H1 (cell line): ENCODE data around the gene RAD18. TPM values are rescaled to one million over a fixed set of nuclear protein-coding genes. Genes with fewer than 3 reads are reported as not detected.

Experiments used
- CBX5 ChIP-seq: fragments of 300-800, 300-1000 bp; sonication (generic); IDR thresholded peaks from 2 replicates; pipeline ENCODE4 v1.7.1; 2016; ENCODE audit warnings: antibody characterized with exemption, low read length, low read depth
- EGR1 ChIP-seq: IDR thresholded peaks from 2 replicates; pipeline ENCODE4 v1.6.1; 2011; ENCODE audit warnings: low read depth, low read length, borderline replicate concordance
- KDM1A ChIP-seq: fragments of 200-600, 300-600 bp; sonication (generic); IDR thresholded peaks from 2 replicates; pipeline ENCODE4 v1.7.1; 2016; ENCODE audit warnings: mild to moderate bottlenecking, low read length, borderline replicate concordance
- KDM4A ChIP-seq: IDR thresholded peaks from one replicate; pipeline ENCODE4 v1.7.1; 2012; ENCODE audit warnings: low read depth, mild to moderate bottlenecking, moderate library complexity, low read length, inconsistent platforms; ENCODE audit not compliant: severe bottlenecking
- MAFK ChIP-seq: IDR thresholded peaks from 2 replicates; pipeline ENCODE4 v1.6.1; 2012; ENCODE audit warnings: low read depth, mild to moderate bottlenecking, improper control_type of control experiment, low read length
- NANOG ChIP-seq: IDR thresholded peaks from 2 replicates; pipeline ENCODE4 v1.6.1; 2011; ENCODE audit warnings: low read length, low read depth, mild to moderate bottlenecking, inconsistent platforms; ENCODE audit not compliant: insufficient read depth, poor library complexity, severe bottlenecking
- POLR2A ChIP-seq, 2 experiments: IDR thresholded peaks; 1 replicate in 1 of 2; 2 replicates in 1 of 2; pipeline ENCODE4 v1.6.1; 2011; ENCODE audit warnings: low read depth in 2 of 2, low read length in 2 of 2, mild to moderate bottlenecking in 2 of 2; ENCODE audit errors: control extremely low read depth in 1 of 2
- POLR2AphosphoS5 ChIP-seq: IDR thresholded peaks from 2 replicates; pipeline ENCODE4 v1.6.1; 2011; ENCODE audit warnings: low read depth, low read length
- SP1 ChIP-seq: IDR thresholded peaks from 2 replicates; pipeline ENCODE4 v1.6.1; 2011; ENCODE audit warnings: low read depth, low read length
- YY1 ChIP-seq: IDR thresholded peaks from 2 replicates; pipeline ENCODE4 v1.6.1; 2011; ENCODE audit warnings: low read depth, mild to moderate bottlenecking, low read length
- polyA plus RNA-seq, 7 experiments: library from polyadenylated mRNA; depleted of rRNA in 3 of 7; stranded (reverse) in 5 of 7; unstranded in 2 of 7; fragments of >200 nt in 5 of 7; fragments of 200-250 nt in 2 of 7; gene quantifications; 1 replicate in 5 of 7; 2 replicates in 1 of 7; 4 replicates in 1 of 7; pipeline versions ENCODE4 v1.2.1 to v1.2.3, GENCODE V29; 2011 to 2013; ENCODE audit warnings: missing spikeins in 2 of 7, mixed read lengths in 2 of 7
- total RNA-seq: library from RNA; stranded (reverse); fragmentation: NEBNext Ultra II Directional; extraction: Animal tissue kit (Norgen Biotek cat#: 25700); gene quantifications from 2 replicates; pipeline ENCODE4 v1.2.1, GENCODE V29; 2021
- TF ChIP-seq, protein P1 (sequence below): fragments of 300-600 bp; sonication (generic); IDR thresholded peaks from 2 replicates; pipeline ENCODE4 v1.7.1; 2012; ENCODE audit warnings: low read length, moderate library complexity, mild to moderate bottlenecking, inconsistent platforms; ENCODE audit not compliant: insufficient replicate concordance

Gene RAD18
- total and polyA plus RNA-seq, 2 of the 8 experiments (the other 6 are each of a cell fraction or from before 2014, with no cell fraction given) = 13.0 to 23.2 TPM

DNA sequence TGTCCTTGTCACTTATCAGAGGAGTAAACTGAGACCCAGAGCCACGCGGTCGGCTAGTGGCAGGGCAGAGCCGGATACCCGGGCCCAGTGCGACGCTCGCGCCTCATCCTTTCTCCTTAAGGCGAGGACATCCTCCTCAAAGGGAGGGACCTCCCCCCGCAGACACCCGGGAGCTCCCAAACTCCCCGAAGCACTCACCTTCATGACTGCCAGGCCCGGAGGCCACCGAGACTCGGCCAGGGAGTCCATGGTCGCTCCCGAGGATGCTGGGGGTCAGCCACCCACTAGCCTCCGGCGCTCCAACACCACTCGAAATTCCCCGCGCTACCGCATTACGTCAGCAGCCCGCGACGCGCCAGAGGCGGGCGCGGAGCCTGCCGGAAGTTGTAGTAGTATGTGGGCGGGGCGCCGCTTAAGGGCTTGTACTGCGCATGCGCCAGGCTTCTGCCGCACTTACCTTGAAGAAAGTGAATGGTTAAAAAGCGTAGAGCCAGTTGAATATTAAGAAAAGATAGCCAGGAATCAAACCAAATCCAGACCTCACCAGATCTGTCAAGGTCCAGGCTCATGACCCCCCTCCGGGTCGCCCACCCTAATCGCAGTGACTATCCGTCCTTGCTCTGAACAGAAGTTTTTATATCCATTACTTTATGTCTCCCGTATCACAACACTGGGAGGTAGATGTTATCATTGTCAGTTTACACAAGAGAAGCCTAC is at the start of gene RAD18 (continued):
- TF ChIP-seq, protein P1, sequence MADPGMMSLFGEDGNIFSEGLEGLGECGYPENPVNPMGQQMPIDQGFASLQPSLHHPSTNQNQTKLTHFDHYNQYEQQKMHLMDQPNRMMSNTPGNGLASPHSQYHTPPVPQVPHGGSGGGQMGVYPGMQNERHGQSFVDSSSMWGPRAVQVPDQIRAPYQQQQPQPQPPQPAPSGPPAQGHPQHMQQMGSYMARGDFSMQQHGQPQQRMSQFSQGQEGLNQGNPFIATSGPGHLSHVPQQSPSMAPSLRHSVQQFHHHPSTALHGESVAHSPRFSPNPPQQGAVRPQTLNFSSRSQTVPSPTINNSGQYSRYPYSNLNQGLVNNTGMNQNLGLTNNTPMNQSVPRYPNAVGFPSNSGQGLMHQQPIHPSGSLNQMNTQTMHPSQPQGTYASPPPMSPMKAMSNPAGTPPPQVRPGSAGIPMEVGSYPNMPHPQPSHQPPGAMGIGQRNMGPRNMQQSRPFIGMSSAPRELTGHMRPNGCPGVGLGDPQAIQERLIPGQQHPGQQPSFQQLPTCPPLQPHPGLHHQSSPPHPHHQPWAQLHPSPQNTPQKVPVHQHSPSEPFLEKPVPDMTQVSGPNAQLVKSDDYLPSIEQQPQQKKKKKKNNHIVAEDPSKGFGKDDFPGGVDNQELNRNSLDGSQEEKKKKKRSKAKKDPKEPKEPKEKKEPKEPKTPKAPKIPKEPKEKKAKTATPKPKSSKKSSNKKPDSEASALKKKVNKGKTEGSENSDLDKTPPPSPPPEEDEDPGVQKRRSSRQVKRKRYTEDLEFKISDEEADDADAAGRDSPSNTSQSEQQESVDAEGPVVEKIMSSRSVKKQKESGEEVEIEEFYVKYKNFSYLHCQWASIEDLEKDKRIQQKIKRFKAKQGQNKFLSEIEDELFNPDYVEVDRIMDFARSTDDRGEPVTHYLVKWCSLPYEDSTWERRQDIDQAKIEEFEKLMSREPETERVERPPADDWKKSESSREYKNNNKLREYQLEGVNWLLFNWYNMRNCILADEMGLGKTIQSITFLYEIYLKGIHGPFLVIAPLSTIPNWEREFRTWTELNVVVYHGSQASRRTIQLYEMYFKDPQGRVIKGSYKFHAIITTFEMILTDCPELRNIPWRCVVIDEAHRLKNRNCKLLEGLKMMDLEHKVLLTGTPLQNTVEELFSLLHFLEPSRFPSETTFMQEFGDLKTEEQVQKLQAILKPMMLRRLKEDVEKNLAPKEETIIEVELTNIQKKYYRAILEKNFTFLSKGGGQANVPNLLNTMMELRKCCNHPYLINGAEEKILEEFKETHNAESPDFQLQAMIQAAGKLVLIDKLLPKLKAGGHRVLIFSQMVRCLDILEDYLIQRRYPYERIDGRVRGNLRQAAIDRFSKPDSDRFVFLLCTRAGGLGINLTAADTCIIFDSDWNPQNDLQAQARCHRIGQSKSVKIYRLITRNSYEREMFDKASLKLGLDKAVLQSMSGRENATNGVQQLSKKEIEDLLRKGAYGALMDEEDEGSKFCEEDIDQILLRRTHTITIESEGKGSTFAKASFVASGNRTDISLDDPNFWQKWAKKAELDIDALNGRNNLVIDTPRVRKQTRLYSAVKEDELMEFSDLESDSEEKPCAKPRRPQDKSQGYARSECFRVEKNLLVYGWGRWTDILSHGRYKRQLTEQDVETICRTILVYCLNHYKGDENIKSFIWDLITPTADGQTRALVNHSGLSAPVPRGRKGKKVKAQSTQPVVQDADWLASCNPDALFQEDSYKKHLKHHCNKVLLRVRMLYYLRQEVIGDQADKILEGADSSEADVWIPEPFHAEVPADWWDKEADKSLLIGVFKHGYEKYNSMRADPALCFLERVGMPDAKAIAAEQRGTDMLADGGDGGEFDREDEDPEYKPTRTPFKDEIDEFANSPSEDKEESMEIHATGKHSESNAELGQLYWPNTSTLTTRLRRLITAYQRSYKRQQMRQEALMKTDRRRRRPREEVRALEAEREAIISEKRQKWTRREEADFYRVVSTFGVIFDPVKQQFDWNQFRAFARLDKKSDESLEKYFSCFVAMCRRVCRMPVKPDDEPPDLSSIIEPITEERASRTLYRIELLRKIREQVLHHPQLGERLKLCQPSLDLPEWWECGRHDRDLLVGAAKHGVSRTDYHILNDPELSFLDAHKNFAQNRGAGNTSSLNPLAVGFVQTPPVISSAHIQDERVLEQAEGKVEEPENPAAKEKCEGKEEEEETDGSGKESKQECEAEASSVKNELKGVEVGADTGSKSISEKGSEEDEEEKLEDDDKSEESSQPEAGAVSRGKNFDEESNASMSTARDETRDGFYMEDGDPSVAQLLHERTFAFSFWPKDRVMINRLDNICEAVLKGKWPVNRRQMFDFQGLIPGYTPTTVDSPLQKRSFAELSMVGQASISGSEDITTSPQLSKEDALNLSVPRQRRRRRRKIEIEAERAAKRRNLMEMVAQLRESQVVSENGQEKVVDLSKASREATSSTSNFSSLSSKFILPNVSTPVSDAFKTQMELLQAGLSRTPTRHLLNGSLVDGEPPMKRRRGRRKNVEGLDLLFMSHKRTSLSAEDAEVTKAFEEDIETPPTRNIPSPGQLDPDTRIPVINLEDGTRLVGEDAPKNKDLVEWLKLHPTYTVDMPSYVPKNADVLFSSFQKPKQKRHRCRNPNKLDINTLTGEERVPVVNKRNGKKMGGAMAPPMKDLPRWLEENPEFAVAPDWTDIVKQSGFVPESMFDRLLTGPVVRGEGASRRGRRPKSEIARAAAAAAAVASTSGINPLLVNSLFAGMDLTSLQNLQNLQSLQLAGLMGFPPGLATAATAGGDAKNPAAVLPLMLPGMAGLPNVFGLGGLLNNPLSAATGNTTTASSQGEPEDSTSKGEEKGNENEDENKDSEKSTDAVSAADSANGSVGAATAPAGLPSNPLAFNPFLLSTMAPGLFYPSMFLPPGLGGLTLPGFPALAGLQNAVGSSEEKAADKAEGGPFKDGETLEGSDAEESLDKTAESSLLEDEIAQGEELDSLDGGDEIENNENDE = no peak
- 0 out of 2 replicates have a peak, but pooled peaks have one; percentile 20 for TF ChIP-seq YY1
- TF ChIP-seq KDM1A = no peak
- peak; percentile 100 for TF ChIP-seq KDM4A
- peak; percentile 81 for TF ChIP-seq POLR2AphosphoS5
- no peak for TF ChIP-seq CBX5
- peak in 1 of 2 experiments; percentile 77; a peak in 2 of 3 replicates for TF ChIP-seq POLR2A (IDR thresholded peaks at IDR 0.05; ENCODE audit: control extremely low read depth in 1 of 2, low read depth in 2 of 2, low read length in 2 of 2)
- TF ChIP-seq NANOG = no peak
- peak; percentile 70; the same call in 1 of the 2 replicates for TF ChIP-seq SP1
- peak; percentile 37; the same call in 1 of the 2 replicates for TF ChIP-seq EGR1
- no peak for TF ChIP-seq MAFK
